ENCODE measurements around the gene EPB41L4B.

DNA sequence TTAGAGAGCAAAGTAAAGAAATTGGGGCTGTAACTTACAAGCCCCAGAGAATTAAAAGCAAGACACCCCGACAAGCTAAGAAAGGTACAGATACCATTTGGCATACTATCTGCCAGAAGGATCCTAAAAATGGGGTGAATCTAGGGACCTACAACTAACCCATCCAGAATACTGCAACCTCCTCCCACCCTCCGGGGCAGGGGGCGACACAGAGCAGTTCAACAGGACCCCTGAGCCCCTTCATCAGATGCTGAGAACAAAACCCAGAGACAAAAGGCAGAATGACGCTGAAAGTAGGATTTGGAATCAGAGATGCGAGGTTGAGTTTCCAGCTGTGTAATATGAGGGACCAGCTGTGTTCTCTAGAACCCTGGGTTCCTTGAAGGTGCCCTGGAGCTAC is 71.2 kb downstream of the EPB41L4B start:
- TF ChIP-seq, protein P1, sequence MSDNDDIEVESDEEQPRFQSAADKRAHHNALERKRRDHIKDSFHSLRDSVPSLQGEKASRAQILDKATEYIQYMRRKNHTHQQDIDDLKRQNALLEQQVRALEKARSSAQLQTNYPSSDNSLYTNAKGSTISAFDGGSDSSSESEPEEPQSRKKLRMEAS (IDR thresholded peaks at IDR 0.05; ENCODE audit: low read depth, low read length) = no peak
- no peak for TF ChIP-seq POLR2A (IDR thresholded peaks at IDR 0.05; ENCODE audit: extremely low read depth, insufficient read length)

All from NB4 (cell line).